Osteocyte (in vitro differentiated cells): ENCODE results near the gene FMR1NB. TPM values are rescaled to one million over a fixed set of nuclear protein-coding genes. Genes with fewer than 3 reads are reported as not detected.

Experiments used
- DNase-seq: peaks from one replicate; pipeline ENCODE4 v3.0.0; 2021; ENCODE audit warnings: mixed read lengths; ENCODE audit not compliant: unreplicated experiment; ENCODE audit errors: extremely low spot score
- H3K27ac Mint-ChIP-seq: one replicate; pipeline ENCODE4 v1.8.0; 2021; ENCODE audit warnings: mild to moderate bottlenecking, mixed read lengths; ENCODE audit not compliant: unreplicated experiment
- H3K27me3 Mint-ChIP-seq: one replicate; pipeline ENCODE4 v1.8.0; 2021; ENCODE audit warnings: mixed read lengths; ENCODE audit not compliant: unreplicated experiment
- H3K36me3 Mint-ChIP-seq: one replicate; pipeline ENCODE4 v1.8.0; 2021; ENCODE audit warnings: mixed read lengths; ENCODE audit not compliant: unreplicated experiment
- H3K4me1 Mint-ChIP-seq: one replicate; pipeline ENCODE4 v1.8.0; 2021; ENCODE audit warnings: mixed read lengths; ENCODE audit not compliant: unreplicated experiment
- H3K4me3 Mint-ChIP-seq: one replicate; pipeline ENCODE4 v1.8.0; 2021; ENCODE audit warnings: mild to moderate bottlenecking, moderate library complexity, mixed read lengths; ENCODE audit not compliant: unreplicated experiment
- H3K9me3 Mint-ChIP-seq: one replicate; pipeline ENCODE4 v1.8.0; 2021; ENCODE audit warnings: mixed read lengths; ENCODE audit not compliant: unreplicated experiment
- CTCF ChIP-seq: fragments of 200-600 bp; sonication (generic); IDR thresholded peaks from 2 replicates; pipeline ENCODE4 v1.5.0; 2021; ENCODE audit warnings: antibody characterized with exemption, mild to moderate bottlenecking, moderate library complexity
- total RNA-seq: library from RNA; stranded (reverse); gene quantifications from 2 replicates; pipeline ENCODE4 v1.2.1, GENCODE V29; 2021

The FMR1NB gene
- total RNA-seq, 1 donor from 2014 or later = not detected

- H3K27ac Mint-ChIP-seq = no peak overlapping the region
- H3K9me3 Mint-ChIP-seq = peaks cover 8% of the 10 kb centered on the region
- H3K4me3 Mint-ChIP-seq = no peak overlapping the region
- H3K4me1 Mint-ChIP-seq = no peaks in the 10 kb centered on the region
- no peaks in the 10 kb centered on the region for H3K27me3 Mint-ChIP-seq
- peaks cover 28% of the 10 kb centered on the region for H3K36me3 Mint-ChIP-seq
- TF ChIP-seq CTCF = no peak
- no peak for DNase-seq
Measured at GRCh38 chrX:147950352-147950751, 30.8 kb upstream of the FMR1NB start.

- no peaks in the 10 kb centered on the region for H3K4me1 Mint-ChIP-seq
- peaks cover 15% of the 10 kb centered on the region for H3K36me3 Mint-ChIP-seq
- DNase-seq = no peak
- H3K4me3 Mint-ChIP-seq = no peak overlapping the region
- no peak for TF ChIP-seq CTCF
- peaks cover 15% of the 10 kb centered on the region for H3K9me3 Mint-ChIP-seq
- no peak overlapping the region for H3K27ac Mint-ChIP-seq
- no peaks in the 10 kb centered on the region for H3K27me3 Mint-ChIP-seq
Measured at GRCh38 chrX:147953976-147954375, 27.2 kb upstream of the FMR1NB start.

GRCh38 chrX:147957291-147957690 lies 23.8 kb upstream of the FMR1NB start:
- no peak for DNase-seq
- Mint-ChIP-seq H3K4me3 (no peak overlapping the region), H3K27ac (no peak overlapping the region), H3K4me1 (no peaks in the 10 kb centered on the region), H3K9me3 (peaks cover 20% of the 10 kb centered on the region), H3K36me3 (no peaks in the 10 kb centered on the region), H3K27me3 (no peaks in the 10 kb centered on the region)
- no peak for TF ChIP-seq CTCF

DNA sequence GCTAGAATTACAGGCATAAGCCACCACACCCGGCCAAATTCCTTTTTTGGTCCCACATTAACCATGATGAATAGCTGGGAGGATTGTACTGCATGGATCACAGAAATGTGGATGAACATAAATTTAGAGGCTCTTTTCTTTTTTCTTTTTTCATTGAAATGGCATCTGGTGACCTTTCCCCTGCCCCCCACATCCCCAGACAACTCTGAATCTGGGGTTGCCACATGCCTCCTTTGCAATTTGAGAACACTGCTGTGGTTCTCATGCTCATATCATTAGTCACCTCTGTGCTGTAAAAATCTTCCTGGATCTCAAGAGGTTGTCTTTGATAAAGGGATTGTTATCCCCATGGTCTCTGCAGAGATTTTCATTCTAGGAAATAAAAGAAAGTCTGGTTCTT lies 22.8 kb upstream of the FMR1NB start:
- Mint-ChIP-seq H3K36me3 (no peaks in the 10 kb centered on the region), H3K9me3 (peaks cover 18% of the 10 kb centered on the region), H3K27ac (no peak overlapping the region), H3K4me3 (no peak overlapping the region), H3K4me1 (no peaks in the 10 kb centered on the region), H3K27me3 (no peaks in the 10 kb centered on the region)
- TF ChIP-seq CTCF = no peak
- DNase-seq = no peak

- no peaks in the 10 kb centered on the region for H3K36me3 Mint-ChIP-seq
- no peaks in the 10 kb centered on the region for H3K27me3 Mint-ChIP-seq
- no peak for TF ChIP-seq CTCF
- H3K27ac Mint-ChIP-seq = no peak overlapping the region
- peaks cover 23% of the 10 kb centered on the region for H3K9me3 Mint-ChIP-seq
- no peaks in the 10 kb centered on the region for H3K4me1 Mint-ChIP-seq
- no peak for DNase-seq
- no peak overlapping the region for H3K4me3 Mint-ChIP-seq
Measured at GRCh38 chrX:147960722-147961121, 20.4 kb upstream of the FMR1NB start.
